GM13976 (cell line): Measurements from ENCODE around the gene ALG12.

ENCODE experiments used
- DNase-seq: peaks from one replicate; pipeline ENCODE4 v3.0.0; 2012; ENCODE audit warnings: low spot score
- CTCF ChIP-seq: IDR thresholded peaks from 2 replicates; pipeline ENCODE4 v1.5.1; 2012; ENCODE audit warnings: borderline replicate concordance, mild to moderate bottlenecking; ENCODE audit not compliant: insufficient read depth; ENCODE audit errors: extremely low read depth, missing control alignments, control extremely low read depth
- in situ Hi-C: fragments of 300-500 bp; cut with MboI; formaldehyde crosslinking; loops from one replicate; pipeline ENCODE4 v1.12.0; 2022; ENCODE audit warnings: low sequenced_read_pairs, mixed read lengths, inconsistent platforms; ENCODE audit not compliant: unreplicated experiment

The ALG12 gene

GRCh38 chr22:49961005-49961600 lies 42.9 kb upstream of the ALG12 start:
- in situ Hi-C loops, result no loop called here
- no peak for TF ChIP-seq CTCF
- DNase-seq, result no peak

GRCh38 chr22:49960159-49961004 lies 42.1 kb upstream of the ALG12 start, which contains the start of gene PIM3:
Gene PIM3 (plus strand): TSS chr22:49960772. CDS start chr22:49960948, 176 bp downstream.
- no peak for TF ChIP-seq CTCF
- in situ Hi-C loops, result no loop called here
- peak; percentile 98 for DNase-seq

GRCh38 chr22:49959782-49960158 lies 41.5 kb upstream of the ALG12 start:
- TF ChIP-seq CTCF, result no peak
- DNase-seq, result no peak
- in situ Hi-C loops, result no loop called here

GRCh38 chr22:49958931-49959781 lies 40.9 kb upstream of the ALG12 start:
- DNase-seq, result no peak
- no peak for TF ChIP-seq CTCF
- in situ Hi-C loops, result no loop called here

- TF ChIP-seq CTCF, result no peak
- in situ Hi-C loops, result no loop called here
Observed at GRCh38 chr22:49958366-49958921, 40.2 kb upstream of the ALG12 start.

GRCh38 chr22:49957826-49958365 lies 39.7 kb upstream of the ALG12 start:
- TF ChIP-seq CTCF, result no peak
- no peak for DNase-seq
- in situ Hi-C loops, result no loop called here

More at GRCh38 chr22:49958366-49958921, 40.2 kb upstream of the ALG12 start:
- no peak for DNase-seq
